ENCODE results near the gene POLR1A.

The POLR1A gene

GRCh38 chr2:86021396-86022378 is 84.0 kb downstream of the POLR1A start:
- no peak for DNase-seq (ENCODE audit: low read depth)

- no peak for DNase-seq (ENCODE audit: low read depth)
Observed at GRCh38 chr2:86020984-86021383, 84.7 kb downstream of the POLR1A start.

- no peak for DNase-seq (ENCODE audit: low read depth)
Observed at GRCh38 chr2:86019121-86019520, 86.6 kb downstream of the POLR1A start.

GRCh38 chr2:86017901-86018896 is 87.5 kb downstream of the POLR1A start:
- no peak for DNase-seq (ENCODE audit: low read depth)

GRCh38 chr2:86016581-86016980 is 89.1 kb downstream of the POLR1A start:
- DNase-seq (ENCODE audit: low read depth) = no peak

- DNase-seq (ENCODE audit: low read depth) = no peak
Observed at GRCh38 chr2:86015699-86016098, 90.0 kb downstream of the POLR1A start.

- no peak for DNase-seq (ENCODE audit: low read depth)
Observed at GRCh38 chr2:86015006-86015405, 90.7 kb downstream of the POLR1A start.

GRCh38 chr2:86014493-86014892 is 91.2 kb downstream of the POLR1A start:
- DNase-seq (ENCODE audit: low read depth) = no peak

- DNase-seq (ENCODE audit: low read depth) = no peak
Observed at GRCh38 chr2:86012007-86012712, 93.5 kb downstream of the POLR1A start.

- no peak for DNase-seq (ENCODE audit: low read depth)
Observed at GRCh38 chr2:86011449-86011941, 94.2 kb downstream of the POLR1A start.

GRCh38 chr2:86010083-86010482 is 95.6 kb downstream of the POLR1A start:
- DNase-seq (ENCODE audit: low read depth) = no peak

GRCh38 chr2:86006524-86006923 is 99.2 kb downstream of the POLR1A start:
- DNase-seq (ENCODE audit: low read depth) = no peak

GRCh38 chr2:86003967-86004366 is 101.7 kb downstream of the POLR1A start:
- no peak for DNase-seq (ENCODE audit: low read depth)

- DNase-seq (ENCODE audit: low read depth) = no peak
Observed at GRCh38 chr2:86003104-86003503, 102.6 kb downstream of the POLR1A start.

- no peak for DNase-seq (ENCODE audit: low read depth)
Observed at GRCh38 chr2:86002375-86002774, 103.3 kb downstream of the POLR1A start.

GRCh38 chr2:86001326-86001725 is 104.4 kb downstream of the POLR1A start:
- DNase-seq (ENCODE audit: low read depth) = no peak

- DNase-seq (ENCODE audit: low read depth) = no peak
Observed at GRCh38 chr2:86000938-86001312, 104.8 kb downstream of the POLR1A start.

GRCh38 chr2:86000131-86000937 is 105.4 kb downstream of the POLR1A start:
- no peak for DNase-seq (ENCODE audit: low read depth)

- no peak for DNase-seq (ENCODE audit: low read depth)
Observed at GRCh38 chr2:85999061-85999831, 106.4 kb downstream of the POLR1A start.

All from stimulated activated CD8-positive, alpha-beta memory T cell treated with anti-CD3 and anti-CD28 coated beads, Interleukin-7, amount 100 ng/mL, for 24 hours (primary cell).